ENCODE data around the gene TMEM120B. TPM values are rescaled to one million over a fixed set of nuclear protein-coding genes. Genes with fewer than 3 reads are reported as not detected.
A peak's percentile ranks its signal among the peaks of the same experiment; 100 is the strongest.

TMEM120B gene
- total RNA-seq, 5 donors from 2014 or later (not counting 1 experiment from before 2014, with no cell fraction given), result 7.9 to 11.1 (median 10.3) TPM

DNA sequence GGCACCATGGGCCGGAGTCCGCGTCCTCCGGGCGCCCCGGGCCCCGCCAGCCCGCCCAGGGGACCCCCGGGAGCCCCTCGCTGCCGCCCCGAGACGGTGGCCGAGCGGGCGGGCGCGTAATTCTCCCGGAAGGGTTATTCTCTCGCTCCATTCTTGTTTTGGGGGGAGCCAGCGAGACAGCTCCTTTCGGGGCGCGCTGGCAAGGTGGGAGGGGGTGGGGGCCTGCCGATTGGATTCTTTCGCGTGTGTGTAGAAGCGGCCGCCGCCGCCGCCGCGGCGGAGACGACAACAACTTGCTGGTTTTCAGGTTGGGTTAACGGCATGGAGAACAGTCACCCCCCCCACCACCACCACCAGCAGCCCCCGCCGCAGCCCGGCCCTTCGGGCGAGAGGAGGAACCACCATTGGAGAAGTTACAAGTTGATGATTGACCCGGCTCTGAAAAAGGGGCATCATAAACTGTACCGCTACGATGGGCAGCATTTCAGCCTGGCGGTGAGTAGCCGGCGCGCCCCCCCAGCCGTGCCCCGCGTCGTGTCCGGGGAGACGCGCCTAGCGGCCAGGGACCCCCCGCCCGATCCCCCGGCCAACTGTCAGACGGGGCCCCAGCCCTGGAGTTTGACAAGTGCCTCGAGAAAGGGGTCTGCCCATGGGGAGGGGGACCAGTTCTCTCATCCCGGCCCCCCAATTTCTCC, 92.0 kb downstream of the TMEM120B start:
- peak overlapping the region; percentile 40 for H3K27ac ChIP-seq (ENCODE audit: low read length)
- Mint-ChIP-seq H3K4me3 (peak overlapping the region; percentile 92 to 98 (median 98)), H3K4me1 (peaks cover 20 to 40% (median 38%) of the 10 kb centered on the region in 3 donors), H3K27me3 (no peaks in the 10 kb centered on the region), H3K27ac (peak overlapping the region; percentile 98 to 100), H3K9me3 (no peaks in the 10 kb centered on the region), H3K36me3 (peaks cover 21% of the 10 kb centered on the region)
- CTCF ChIA-PET, result interaction anchor here (0.6 to 13.1 kb wide), 6 partner anchors 9 to 1327 kb away, joined by 3 to 344 read pairs (median 6); partner anchors contain the start of gene RHOF (in 2 of the 2)
- DNase-seq (peak; percentile 52 to 84 (median 74)), ATAC-seq (replicated peaks in 1 of 4) (peak; percentile 7 to 8 (median 8))
- H3K36me3 ChIP-seq (ENCODE audit: control insufficient read depth in 2 of 2, extremely low read depth in 1 of 2, insufficient read depth in 1 of 2, low read length in 1 of 2), result peaks cover 0 to 26% of the 10 kb centered on the region in 2 donors
- no peaks in the 10 kb centered on the region for H3K27me3 ChIP-seq (replicated peaks in 1 of 2; ENCODE audit: control insufficient read depth in 2 of 2, extremely low read depth in 1 of 2, insufficient read depth in 2 of 2, low read length in 1 of 2)
- H3K9me3 ChIP-seq, result no peaks in the 10 kb centered on the region
- peak overlapping the region; percentile 71 to 82 for H3K4me3 ChIP-seq (ENCODE audit: control insufficient read depth in 1 of 2, extremely low read depth in 1 of 2, low read length in 1 of 2)
- POLR2A ChIA-PET, result interaction anchor here (0.6 to 2.5 kb wide), 14 partner anchors 10 to 758 kb away, joined by 3 to 10 read pairs (median 4); partner anchors contain the start of gene RHOF (in 1 of the 2)
- H3K4me1 ChIP-seq (ENCODE audit: control insufficient read depth in 1 of 2, extremely low read depth in 1 of 2, insufficient read depth in 2 of 2, low read length in 2 of 2), result peaks cover 16 to 49% of the 10 kb centered on the region in 2 experiments
- WGBS (ENCODE audit: insufficient coverage), result under 1% methylated on average over 43 of the region's 63 CpGs

DNA sequence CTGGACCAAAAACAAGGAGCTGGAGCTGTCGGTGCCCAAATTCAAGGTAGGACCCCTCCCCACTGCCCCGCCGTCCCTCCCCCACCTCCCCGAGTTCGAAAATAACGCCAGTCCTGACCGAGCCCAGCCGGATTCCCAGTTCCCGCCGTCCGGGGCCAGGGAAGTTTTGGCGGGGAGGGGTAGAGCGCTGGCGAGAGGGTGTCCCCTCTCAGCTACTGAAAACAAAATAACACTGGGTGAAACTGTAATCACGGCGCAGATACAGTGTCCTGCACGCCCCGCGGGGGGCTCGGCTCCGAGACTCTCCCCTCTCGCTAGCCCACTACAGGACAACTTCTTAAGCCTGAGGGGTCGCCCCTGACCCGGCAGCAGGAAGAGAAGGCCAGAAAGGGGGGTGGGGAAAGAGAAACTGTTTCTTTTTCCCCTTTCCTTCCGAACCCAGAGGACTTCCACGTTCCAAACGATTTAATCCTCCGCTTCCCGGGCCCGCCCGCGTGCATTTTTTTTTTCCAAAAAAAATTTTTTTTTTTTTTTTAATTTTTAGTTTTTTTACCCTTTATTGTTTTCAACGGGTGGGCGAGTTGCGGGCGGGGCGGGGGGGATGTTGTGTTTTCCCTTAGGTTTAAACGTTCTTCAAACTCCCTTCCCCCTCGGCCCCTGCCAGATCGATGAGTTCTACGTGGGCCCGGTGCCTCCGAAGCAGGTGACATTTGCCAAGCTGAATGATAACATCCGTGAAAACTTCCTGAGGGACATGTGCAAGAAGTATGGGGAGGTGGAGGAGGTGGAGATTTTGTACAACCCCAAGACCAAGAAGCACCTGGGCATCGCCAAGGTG, 92.8 kb downstream of the TMEM120B start:
- POLR2A ChIA-PET, result interaction anchor here (0.6 to 2.5 kb wide), 7 partner anchors 9 to 286 kb away, joined by 3 to 11 read pairs (median 3); partner anchors contain the start of gene RHOF (in 1 of the 2)

DNA sequence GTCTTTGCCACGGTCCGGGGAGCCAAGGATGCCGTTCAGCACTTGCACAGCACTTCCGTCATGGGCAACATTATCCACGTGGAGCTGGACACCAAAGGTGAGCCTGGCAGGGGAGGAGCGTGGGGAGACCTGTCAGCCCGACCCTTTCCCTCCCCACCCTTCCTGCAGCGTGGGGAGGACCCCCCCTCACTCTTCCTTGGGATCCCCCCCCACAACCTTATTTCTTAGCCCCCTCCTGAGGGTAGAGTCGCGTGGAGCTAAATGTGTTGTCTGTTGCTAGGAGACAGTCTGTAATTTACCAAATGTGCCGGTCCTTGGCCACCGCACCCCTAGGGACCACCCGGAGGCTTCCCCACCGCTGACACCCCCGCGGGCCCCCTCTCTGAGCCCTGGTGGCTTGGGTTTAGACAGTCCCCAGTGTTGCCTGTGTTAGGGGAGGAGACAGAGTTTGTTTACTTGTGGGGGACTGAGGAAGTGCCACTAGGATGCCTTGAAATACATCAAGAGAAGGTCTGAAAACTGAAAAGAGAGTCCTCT, 93.5 kb downstream of the TMEM120B start:
- 0% methylated on average over 2 of the region's 16 CpGs for WGBS (ENCODE audit: insufficient coverage)
- ChIA-PET CTCF (interaction anchor here (0.5 to 13.1 kb wide), 6 partner anchors 10 to 1477 kb away, joined by 3 to 344 read pairs (median 4); partner anchors contain the start of gene RHOF (in 2 of the 2)), POLR2A (interaction anchor here (0.6 to 2.5 kb wide), 7 partner anchors 10 to 285 kb away, joined by 3 to 11 read pairs (median 7); no protein-coding TSS in a partner anchor)
- Histone ChIP-seq H3K4me3 (ENCODE audit: control insufficient read depth in 1 of 2, extremely low read depth in 1 of 2, low read length in 1 of 2) (peak overlapping the region; percentile 71 to 82), H3K4me1 (ENCODE audit: control insufficient read depth in 1 of 2, extremely low read depth in 1 of 2, insufficient read depth in 2 of 2, low read length in 2 of 2) (peaks cover 20 to 64% of the 10 kb centered on the region in 2 experiments), H3K36me3 (ENCODE audit: control insufficient read depth in 2 of 2, extremely low read depth in 1 of 2, insufficient read depth in 1 of 2, low read length in 1 of 2) (peaks cover 0 to 40% of the 10 kb centered on the region in 2 donors), H3K9me3 (no peaks in the 10 kb centered on the region), H3K27ac (ENCODE audit: low read length) (peak overlapping the region; percentile 40), H3K27me3 (replicated peaks in 1 of 2; ENCODE audit: control insufficient read depth in 2 of 2, extremely low read depth in 1 of 2, insufficient read depth in 2 of 2, low read length in 1 of 2) (no peaks in the 10 kb centered on the region)
- H3K36me3 Mint-ChIP-seq, result peaks cover 30% of the 10 kb centered on the region
- H3K4me1 Mint-ChIP-seq, result peaks cover 32 to 51% (median 45%) of the 10 kb centered on the region in 3 donors
- no peaks in the 10 kb centered on the region for H3K27me3 Mint-ChIP-seq
- peak overlapping the region; percentile 92 to 98 (median 98) for H3K4me3 Mint-ChIP-seq
- DNase-seq (peak in 14 of 35 experiments; percentile 30 to 63 (median 51)), ATAC-seq (replicated peaks in 1 of 4) (peak in 3 of 4 experiments; percentile 8 to 10 (median 9))
- H3K9me3 Mint-ChIP-seq, result no peaks in the 10 kb centered on the region
- H3K27ac Mint-ChIP-seq, result peak overlapping the region; percentile 94 to 99

More for the DNA sequence above, 92.8 kb downstream of the TMEM120B start:
- H3K27me3 ChIP-seq (replicated peaks in 1 of 2; ENCODE audit: control insufficient read depth in 2 of 2, extremely low read depth in 1 of 2, insufficient read depth in 2 of 2, low read length in 1 of 2), result no peaks in the 10 kb centered on the region
- peak overlapping the region; percentile 40 for H3K27ac ChIP-seq (ENCODE audit: low read length)
- Mint-ChIP-seq H3K36me3 (peaks cover 25% of the 10 kb centered on the region), H3K4me3 (peak overlapping the region; percentile 92 to 98 (median 98)), H3K27me3 (no peaks in the 10 kb centered on the region), H3K4me1 (peaks cover 25 to 44% (median 40%) of the 10 kb centered on the region in 3 donors), H3K9me3 (no peaks in the 10 kb centered on the region), H3K27ac (peak overlapping the region; percentile 98 to 100)
- CTCF ChIA-PET, result interaction anchor here (0.5 to 13.1 kb wide), 6 partner anchors 9 to 1477 kb away, joined by 3 to 344 read pairs (median 6); partner anchors contain the start of gene RHOF (in 2 of the 2)
- H3K4me3 ChIP-seq (ENCODE audit: control insufficient read depth in 1 of 2, extremely low read depth in 1 of 2, low read length in 1 of 2), result peak overlapping the region; percentile 71 to 82
- H3K9me3 ChIP-seq, result no peaks in the 10 kb centered on the region
- peak in 3 of 35 experiments; percentile 41 to 49 (median 42) for DNase-seq
- peaks cover 16 to 58% of the 10 kb centered on the region in 2 experiments for H3K4me1 ChIP-seq (ENCODE audit: control insufficient read depth in 1 of 2, extremely low read depth in 1 of 2, insufficient read depth in 2 of 2, low read length in 2 of 2)
- no CpG with 5 or more reads among the region's 45 CpGs for WGBS (ENCODE audit: insufficient coverage)
- ATAC-seq (replicated peaks in 1 of 4), result no peak
- H3K36me3 ChIP-seq (ENCODE audit: control insufficient read depth in 2 of 2, extremely low read depth in 1 of 2, insufficient read depth in 1 of 2, low read length in 1 of 2), result peaks cover 0 to 33% of the 10 kb centered on the region in 2 donors

DNA sequence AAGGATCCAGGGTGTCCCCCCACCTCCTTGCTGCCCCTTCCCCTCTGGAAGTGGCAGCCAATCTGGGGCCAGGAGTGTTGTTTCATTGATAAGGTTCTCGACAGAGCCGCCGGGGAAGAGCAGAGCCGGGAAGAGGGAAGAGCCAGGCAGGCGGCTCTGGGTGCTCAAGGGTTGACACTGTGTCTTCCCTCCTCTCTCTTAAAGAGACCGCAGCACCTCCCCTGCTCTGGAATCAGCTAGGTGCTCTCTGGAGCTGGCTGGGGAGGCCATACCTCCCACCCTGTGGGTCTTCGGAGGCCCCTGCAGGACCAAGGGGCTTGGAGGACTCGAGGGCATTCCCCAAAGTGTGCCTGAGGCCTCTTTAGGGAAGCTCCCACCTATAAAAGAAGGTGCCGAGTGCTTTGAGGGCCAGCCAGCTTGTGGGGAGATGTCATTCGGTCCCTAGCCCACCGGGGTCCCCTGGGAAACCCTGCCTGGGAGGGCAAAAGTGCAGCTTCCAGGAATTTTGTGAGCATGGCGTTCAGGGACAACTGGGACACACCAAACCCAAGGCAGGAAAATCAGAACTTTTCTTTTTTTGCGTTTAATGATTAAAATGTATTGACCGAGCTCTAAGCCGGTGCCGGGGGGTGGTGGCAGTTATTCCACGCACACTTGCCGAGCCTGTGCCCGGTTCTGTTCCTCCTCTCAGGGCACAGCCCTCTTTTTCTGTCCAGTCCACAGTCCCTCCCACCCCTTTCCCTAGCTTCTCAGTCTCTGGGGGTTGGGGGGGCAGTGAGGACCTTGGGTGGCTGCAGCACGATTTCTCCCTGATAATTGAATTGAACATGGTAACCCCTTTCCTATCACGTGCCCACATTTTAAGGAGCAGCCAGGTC, 94.2 kb downstream of the TMEM120B start:
- ChIA-PET POLR2A (interaction anchor here (0.5 to 1.4 kb wide), 8 partner anchors 11 to 128 kb away, joined by 3 to 11 read pairs (median 4); partner anchors contain the start of gene PSMD9 (in 1 of the 2)), CTCF (interaction anchor here (0.5 to 13.1 kb wide), 5 partner anchors 11 to 384 kb away, joined by 3 to 344 read pairs (median 4); partner anchors contain the start of gene RHOF (in 2 of the 2))
- H3K9me3 Mint-ChIP-seq, result no peaks in the 10 kb centered on the region
- Histone ChIP-seq H3K36me3 (ENCODE audit: control insufficient read depth in 2 of 2, extremely low read depth in 1 of 2, insufficient read depth in 1 of 2, low read length in 1 of 2) (peaks cover 0 to 46% of the 10 kb centered on the region in 2 donors), H3K9me3 (no peaks in the 10 kb centered on the region), H3K27ac (ENCODE audit: low read length) (peak overlapping the region; percentile 40), H3K4me3 (ENCODE audit: control insufficient read depth in 1 of 2, extremely low read depth in 1 of 2, low read length in 1 of 2) (peak overlapping the region; percentile 71 to 82), H3K27me3 (replicated peaks in 1 of 2; ENCODE audit: control insufficient read depth in 2 of 2, extremely low read depth in 1 of 2, insufficient read depth in 2 of 2, low read length in 1 of 2) (no peaks in the 10 kb centered on the region), H3K4me1 (ENCODE audit: control insufficient read depth in 1 of 2, extremely low read depth in 1 of 2, insufficient read depth in 2 of 2, low read length in 2 of 2) (peaks cover 25 to 71% of the 10 kb centered on the region in 2 experiments)
- no peak for ATAC-seq (replicated peaks in 1 of 4)
- WGBS (ENCODE audit: insufficient coverage), result 58% methylated on average over 12 of the region's 21 CpGs
- H3K27me3 Mint-ChIP-seq, result no peaks in the 10 kb centered on the region
- peak overlapping the region; percentile 94 to 99 for H3K27ac Mint-ChIP-seq
- no peak for DNase-seq
- peaks cover 25% of the 10 kb centered on the region for H3K36me3 Mint-ChIP-seq
- H3K4me3 Mint-ChIP-seq, result peak overlapping the region; percentile 92 to 98 (median 98)
- H3K4me1 Mint-ChIP-seq, result peaks cover 39 to 57% (median 46%) of the 10 kb centered on the region in 3 donors

DNA sequence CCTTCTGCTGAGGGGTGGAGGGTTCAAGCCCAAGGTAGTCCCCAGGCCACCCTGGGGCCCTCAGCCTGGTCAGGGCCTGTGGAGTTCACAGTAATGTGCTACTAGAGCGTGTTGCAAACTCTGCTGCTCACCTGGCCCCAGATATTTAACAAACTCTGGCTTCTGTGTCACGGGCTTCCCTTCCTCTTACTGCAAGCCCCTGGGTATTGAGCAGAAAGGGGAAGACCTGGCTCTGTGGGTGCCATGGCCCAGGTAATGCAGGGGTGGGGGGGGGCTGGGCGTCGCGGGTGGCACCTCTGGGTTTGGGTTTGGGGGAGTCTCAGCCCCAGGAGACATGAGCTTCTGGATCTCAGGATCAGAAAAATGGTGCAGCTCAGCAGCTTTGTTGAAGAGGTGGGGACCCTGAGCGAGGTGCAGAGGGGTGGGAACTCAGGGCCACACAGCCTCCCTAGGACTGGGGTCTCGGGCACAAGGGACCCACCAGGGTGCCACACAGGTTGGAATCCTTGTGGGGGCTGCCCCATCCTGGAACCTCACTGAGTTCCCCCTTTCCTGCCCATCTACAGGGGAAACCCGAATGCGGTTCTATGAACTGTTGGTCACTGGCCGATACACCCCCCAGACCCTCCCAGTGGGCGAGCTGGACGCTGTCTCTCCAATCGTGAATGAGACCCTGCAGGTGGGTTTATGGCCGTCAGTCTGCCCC, 95.2 kb downstream of the TMEM120B start:
- no peaks in the 10 kb centered on the region for H3K9me3 Mint-ChIP-seq
- H3K36me3 Mint-ChIP-seq, result peaks cover 23% of the 10 kb centered on the region
- H3K4me1 Mint-ChIP-seq, result peaks cover 42 to 61% (median 44%) of the 10 kb centered on the region in 3 donors
- H3K27me3 ChIP-seq (replicated peaks in 1 of 2; ENCODE audit: control insufficient read depth in 2 of 2, extremely low read depth in 1 of 2, insufficient read depth in 2 of 2, low read length in 1 of 2), result no peaks in the 10 kb centered on the region
- H3K27ac ChIP-seq (ENCODE audit: low read length), result peak overlapping the region; percentile 40
- DNase-seq (no peak), ATAC-seq (replicated peaks in 1 of 4) (no peak)
- H3K36me3 ChIP-seq (ENCODE audit: control insufficient read depth in 2 of 2, extremely low read depth in 1 of 2, insufficient read depth in 1 of 2, low read length in 1 of 2), result peaks cover 0 to 46% of the 10 kb centered on the region in 2 donors
- peaks cover 25 to 80% of the 10 kb centered on the region in 2 experiments for H3K4me1 ChIP-seq (ENCODE audit: control insufficient read depth in 1 of 2, extremely low read depth in 1 of 2, insufficient read depth in 2 of 2, low read length in 2 of 2)
- no peaks in the 10 kb centered on the region for H3K27me3 Mint-ChIP-seq
- no peaks in the 10 kb centered on the region for H3K9me3 ChIP-seq
- 61% methylated on average over 5 of the region's 14 CpGs for WGBS (ENCODE audit: insufficient coverage)
- POLR2A ChIA-PET, result interaction anchor here in 1 of 2 donors (0.5 to 0.7 kb wide), 3 partner anchors 12 to 228 kb away, joined by 3 to 4 read pairs (median 3); partner anchors contain the start of gene PSMD9
- H3K4me3 ChIP-seq (ENCODE audit: control insufficient read depth in 1 of 2, extremely low read depth in 1 of 2, low read length in 1 of 2), result no peak overlapping the region
- peak overlapping the region; percentile 79 to 82 for H3K27ac Mint-ChIP-seq
- CTCF ChIA-PET, result interaction anchor here (0.6 to 13.1 kb wide), 4 partner anchors 12 to 116 kb away, joined by 3 to 344 read pairs (median 48); partner anchors contain the start of gene RHOF (in 2 of the 2)
- H3K4me3 Mint-ChIP-seq, result peak overlapping the region; percentile 92 to 98 (median 98)
